GM12865 (cell line): ENCODE measurements around the gene DHPS.
A peak's percentile ranks its signal among the peaks of the same experiment; 100 is the strongest.
"Not testable (repeated sequence)": the region's sequence is repeated elsewhere in the genome, so short reads cannot be mapped to it uniquely, and the experiment has no call there.

Experiments
- DNase-seq: peaks from one replicate; pipeline ENCODE4 v3.0.0; 2010; ENCODE audit warnings: low read depth
- H3K4me3 ChIP-seq: 2 replicates; pipeline ENCODE4 v1.5.1; 2011; ENCODE audit warnings: mild to moderate bottlenecking, low read depth, low read length, control low read depth
- TF ChIP-seq, protein P1 (sequence below): IDR thresholded peaks from 2 replicates; pipeline ENCODE4 v1.5.1; 2011; ENCODE audit warnings: low read length, control low read depth, low read depth, inconsistent platforms; ENCODE audit not compliant: insufficient read depth; ENCODE audit errors: missing control alignments

Gene DHPS

DNA sequence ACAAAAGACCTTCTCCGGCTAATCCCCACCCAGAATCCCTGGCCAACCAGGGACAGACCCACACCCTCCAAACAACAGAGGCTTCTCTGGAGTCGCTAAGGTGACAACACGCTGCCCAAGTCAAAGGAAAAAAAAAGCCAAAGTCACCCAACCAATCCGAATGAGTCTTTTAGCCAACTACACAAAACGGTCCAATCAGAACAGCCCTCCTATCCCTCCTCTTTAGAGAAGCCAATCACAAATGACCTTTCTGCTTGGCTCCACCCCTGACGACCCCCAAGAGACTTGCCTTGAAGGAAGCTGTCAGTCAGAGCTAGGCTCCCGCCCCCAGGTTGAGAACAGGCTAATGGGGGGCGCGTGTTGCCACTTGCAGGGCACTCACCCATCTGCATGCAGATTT lies 21.4 kb upstream of the DHPS start:
- peak; percentile 50 for DNase-seq
- H3K4me3 ChIP-seq, result no peak overlapping the region
- TF ChIP-seq, protein P1, sequence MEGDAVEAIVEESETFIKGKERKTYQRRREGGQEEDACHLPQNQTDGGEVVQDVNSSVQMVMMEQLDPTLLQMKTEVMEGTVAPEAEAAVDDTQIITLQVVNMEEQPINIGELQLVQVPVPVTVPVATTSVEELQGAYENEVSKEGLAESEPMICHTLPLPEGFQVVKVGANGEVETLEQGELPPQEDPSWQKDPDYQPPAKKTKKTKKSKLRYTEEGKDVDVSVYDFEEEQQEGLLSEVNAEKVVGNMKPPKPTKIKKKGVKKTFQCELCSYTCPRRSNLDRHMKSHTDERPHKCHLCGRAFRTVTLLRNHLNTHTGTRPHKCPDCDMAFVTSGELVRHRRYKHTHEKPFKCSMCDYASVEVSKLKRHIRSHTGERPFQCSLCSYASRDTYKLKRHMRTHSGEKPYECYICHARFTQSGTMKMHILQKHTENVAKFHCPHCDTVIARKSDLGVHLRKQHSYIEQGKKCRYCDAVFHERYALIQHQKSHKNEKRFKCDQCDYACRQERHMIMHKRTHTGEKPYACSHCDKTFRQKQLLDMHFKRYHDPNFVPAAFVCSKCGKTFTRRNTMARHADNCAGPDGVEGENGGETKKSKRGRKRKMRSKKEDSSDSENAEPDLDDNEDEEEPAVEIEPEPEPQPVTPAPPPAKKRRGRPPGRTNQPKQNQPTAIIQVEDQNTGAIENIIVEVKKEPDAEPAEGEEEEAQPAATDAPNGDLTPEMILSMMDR, result no peak

DNA sequence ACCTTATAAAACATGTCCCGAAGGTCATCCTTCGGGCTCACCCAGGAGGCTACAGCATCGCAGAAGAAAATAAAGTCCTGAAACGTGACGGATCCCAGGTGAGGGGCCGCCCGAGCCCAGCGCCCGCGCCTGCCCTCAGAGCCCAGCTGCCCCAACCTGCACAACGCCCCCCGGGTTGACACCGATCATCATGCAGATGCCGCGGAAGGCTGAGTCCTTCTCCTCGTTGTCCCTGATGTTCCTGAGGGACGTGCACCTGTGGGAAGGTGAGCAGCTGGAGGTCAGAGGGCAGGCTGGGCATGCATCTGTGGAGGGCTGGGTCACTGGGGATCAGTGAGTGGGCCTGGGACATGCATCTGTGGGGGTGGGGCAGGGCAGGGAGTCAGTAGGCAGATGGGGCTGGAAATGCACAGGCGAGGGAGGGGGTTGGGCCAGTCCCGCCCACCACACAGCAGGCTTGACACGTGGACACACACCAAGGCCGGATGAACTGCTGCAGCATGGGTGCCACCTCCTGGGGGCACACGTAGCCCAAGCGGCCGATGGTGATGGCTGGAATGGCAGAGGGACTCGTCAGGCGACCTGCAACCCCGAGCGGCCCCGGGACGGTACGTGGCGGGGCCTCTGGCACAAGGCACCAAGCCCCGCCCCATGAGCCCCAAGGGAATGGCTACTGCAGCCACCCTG lies 20.1 kb upstream of the DHPS start:
- TF ChIP-seq, protein P1, result no peak
- no peak overlapping the region for H3K4me3 ChIP-seq
- DNase-seq, result no peak

DNA sequence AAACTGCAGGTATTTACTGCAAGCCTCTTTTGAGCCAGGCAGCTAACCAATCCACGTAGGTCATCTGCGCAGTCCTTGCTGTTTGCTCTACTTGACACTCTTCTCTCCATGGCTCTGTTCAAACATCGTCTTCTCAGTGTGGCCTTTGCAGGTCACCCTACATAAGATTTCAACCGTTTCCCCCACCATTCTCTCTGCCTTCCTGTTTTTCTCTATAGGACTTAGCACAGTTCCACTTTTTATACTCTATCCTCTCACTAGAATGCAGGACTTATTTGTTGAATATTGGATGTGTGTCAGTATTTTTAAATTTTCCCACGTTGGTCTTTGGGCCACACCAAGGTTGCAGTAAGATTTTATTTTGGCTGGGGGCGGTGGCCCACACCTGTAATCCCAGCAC lies 16.5 kb upstream of the DHPS start:
- no peak for DNase-seq
- no peak overlapping the region for H3K4me3 ChIP-seq
- TF ChIP-seq, protein P1, result no peak

DNA sequence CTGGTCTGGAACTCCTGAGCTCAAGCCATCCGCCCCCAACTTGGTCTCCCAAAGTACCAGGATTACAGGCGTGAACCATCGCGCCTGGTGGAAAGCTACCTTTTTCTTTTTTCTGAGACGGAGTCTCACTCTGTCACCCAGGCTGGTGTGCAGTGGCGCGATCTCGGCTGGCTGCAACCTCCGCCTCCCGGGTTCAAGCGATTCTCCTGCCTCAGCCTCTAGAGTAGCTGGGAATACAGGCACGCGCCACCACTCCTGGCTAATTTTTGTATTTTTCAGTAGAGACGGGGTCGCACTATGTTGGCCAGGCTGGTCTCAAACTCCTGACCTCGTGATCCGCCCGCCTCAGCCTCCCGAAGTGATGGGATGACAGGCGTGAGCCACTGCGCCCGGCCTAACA lies 15.7 kb upstream of the DHPS start:
- not testable (repeated sequence) for DNase-seq
- peak overlapping the region; percentile 70 for H3K4me3 ChIP-seq

DNA sequence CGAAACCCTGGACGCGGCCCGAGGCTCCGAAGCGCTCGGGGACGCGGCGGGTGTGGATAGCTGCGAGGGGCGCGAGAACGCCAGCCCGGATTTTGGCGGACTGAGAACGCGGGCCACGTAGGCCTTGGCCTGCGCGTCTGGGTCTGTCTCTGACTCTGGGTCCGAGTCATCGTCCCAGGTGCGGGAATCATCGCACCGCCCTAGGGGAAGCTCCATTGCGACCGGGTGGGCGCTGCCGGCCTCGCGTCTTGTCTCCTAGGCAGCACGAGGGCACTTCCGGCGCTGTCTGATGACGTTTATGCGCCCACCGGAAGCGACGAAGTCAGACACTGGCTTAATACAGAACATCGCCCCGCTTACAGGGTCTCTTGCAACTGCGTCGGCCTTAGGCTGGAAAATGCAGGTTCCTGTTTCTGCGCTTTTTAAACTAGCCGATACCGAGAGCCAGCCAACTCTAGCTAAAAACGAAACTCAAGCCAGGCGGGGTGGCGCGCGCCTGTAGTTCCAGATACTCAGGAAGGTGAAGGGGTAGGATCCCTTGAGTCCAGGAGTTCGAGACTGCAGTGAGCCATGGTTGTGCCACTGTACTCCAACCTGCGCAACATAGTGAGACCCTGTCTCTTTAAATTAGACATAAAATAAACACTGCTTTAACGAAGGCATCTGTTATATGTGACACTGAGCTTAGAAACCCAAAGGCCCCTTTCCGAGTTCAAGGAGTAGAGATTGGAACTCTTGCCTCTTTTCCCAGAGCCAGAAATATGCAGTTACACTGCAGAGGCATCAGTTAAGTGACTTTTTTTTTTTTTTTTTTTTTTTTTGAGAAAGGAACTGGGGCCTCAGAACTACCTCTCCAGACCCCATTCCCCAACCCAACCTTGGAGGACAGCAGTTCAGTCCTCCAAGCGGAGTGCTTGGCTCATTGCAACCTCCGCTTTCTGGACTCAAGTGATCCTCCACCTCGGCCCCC lies 15.0 kb upstream of the DHPS start, which contains the start of gene FBXW9:
Gene FBXW9 (minus strand): TSS at position 266 of the 970 bp plus-strand sequence. CDS start 50 bp downstream, at position 216.
- peak within 1 kb of the TSS; percentile 70 for H3K4me3 ChIP-seq
- TF ChIP-seq, protein P1, result no peak
- DNase-seq, result peak; percentile 98

DNA sequence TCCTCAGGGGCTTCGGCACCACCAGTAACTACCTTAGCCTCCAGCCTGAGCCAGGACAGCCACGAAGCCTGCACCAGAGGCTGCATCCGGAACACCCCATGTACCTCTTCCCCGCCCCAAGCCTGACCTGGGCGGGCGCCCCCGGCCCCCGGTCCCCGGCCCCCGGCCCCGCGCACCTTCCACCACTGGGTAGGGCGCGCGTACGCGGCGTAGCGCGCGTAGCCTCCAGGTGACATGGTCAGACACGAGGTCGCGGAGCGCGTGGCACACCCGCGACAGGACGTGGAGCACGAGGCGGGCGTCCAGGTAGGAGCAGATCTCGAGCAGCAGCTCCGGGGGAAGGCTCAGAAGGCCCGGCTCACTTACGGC lies 14.3 kb upstream of the DHPS start:
- peak overlapping the region; percentile 70 for H3K4me3 ChIP-seq
- TF ChIP-seq, protein P1, result no peak
- no peak for DNase-seq

DNA sequence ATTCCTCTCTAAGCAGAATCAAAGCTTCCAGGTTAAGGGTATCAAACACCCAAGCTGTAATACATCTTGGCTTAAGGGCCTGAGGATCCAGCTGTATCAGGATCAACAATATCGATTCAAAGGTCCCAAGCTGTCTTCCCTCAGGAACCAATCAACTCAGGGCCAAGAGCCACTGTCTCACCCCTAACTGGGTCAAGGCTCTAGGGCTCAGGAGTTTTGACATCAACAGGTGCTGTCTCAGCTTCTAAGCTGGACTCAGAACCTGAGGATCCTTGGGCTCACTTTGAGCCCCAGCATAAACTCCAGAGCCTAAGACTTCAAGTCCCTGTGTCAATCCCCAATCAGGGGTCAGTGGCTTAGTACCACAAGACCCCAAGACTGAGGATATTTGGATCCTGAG lies 13.8 kb upstream of the DHPS start:
- TF ChIP-seq, protein P1, result no peak
- peak overlapping the region; percentile 70 for H3K4me3 ChIP-seq
- no peak for DNase-seq
